ENCODE measurements around the gene TMEM204.
"Not testable (repeated sequence)": the region's sequence is repeated elsewhere in the genome, so short reads cannot be mapped to it uniquely, and the experiment has no call there.

The TMEM204 gene

GRCh38 chr16:1561836-1562235 is 28.4 kb downstream of the TMEM204 start:
- no peak for DNase-seq

GRCh38 chr16:1563786-1564185 is 30.3 kb downstream of the TMEM204 start:
- no peak for DNase-seq

- no peak for DNase-seq
These were observed 30.9 kb downstream of the TMEM204 start for GRCh38 chr16:1564325-1564724.

- no peak for DNase-seq
These were observed 31.8 kb downstream of the TMEM204 start for GRCh38 chr16:1565083-1565805.

GRCh38 chr16:1567988-1568387 is 34.5 kb downstream of the TMEM204 start:
- DNase-seq, result no peak

GRCh38 chr16:1571012-1571671 is 37.7 kb downstream of the TMEM204 start:
- DNase-seq, result no peak

- no peak for DNase-seq
These were observed 39.2 kb downstream of the TMEM204 start for GRCh38 chr16:1572673-1573072.

GRCh38 chr16:1573301-1573700 is 39.8 kb downstream of the TMEM204 start:
- no peak for DNase-seq

- DNase-seq, result no peak
These were observed 42.1 kb downstream of the TMEM204 start for GRCh38 chr16:1575578-1575977.

- no peak for DNase-seq
These were observed 45.7 kb downstream of the TMEM204 start for GRCh38 chr16:1579214-1579613.

- no peak for DNase-seq
These were observed 46.8 kb downstream of the TMEM204 start for GRCh38 chr16:1580256-1580655.

- no peak for DNase-seq
These were observed 47.5 kb downstream of the TMEM204 start for GRCh38 chr16:1580956-1581355.

GRCh38 chr16:1581804-1582203 is 48.3 kb downstream of the TMEM204 start:
- DNase-seq, result no peak

GRCh38 chr16:1583180-1583579 is 49.7 kb downstream of the TMEM204 start:
- no peak for DNase-seq

- no peak for DNase-seq
These were observed 51.5 kb downstream of the TMEM204 start for GRCh38 chr16:1584926-1585484.

GRCh38 chr16:1590366-1590765 is 56.9 kb downstream of the TMEM204 start:
- no peak for DNase-seq

GRCh38 chr16:1590930-1591705 is 57.7 kb downstream of the TMEM204 start:
- DNase-seq, result no peak

GRCh38 chr16:1592446-1592845 is 59.0 kb downstream of the TMEM204 start:
- DNase-seq, result no peak

- DNase-seq, result not testable (repeated sequence)
These were observed 62.0 kb downstream of the TMEM204 start for GRCh38 chr16:1595511-1595910.

GRCh38 chr16:1596516-1596915 is 63.0 kb downstream of the TMEM204 start:
- DNase-seq, result no peak

GRCh38 chr16:1597154-1597553 is 63.7 kb downstream of the TMEM204 start:
- DNase-seq, result no peak

- DNase-seq, result no peak
These were observed 67.6 kb downstream of the TMEM204 start for GRCh38 chr16:1601031-1601430.

- DNase-seq, result no peak
These were observed 68.0 kb downstream of the TMEM204 start for GRCh38 chr16:1601489-1601888.

- DNase-seq, result no peak
These were observed 68.8 kb downstream of the TMEM204 start for GRCh38 chr16:1602285-1602684.
